HepG2 (cell line): Measurements from ENCODE around the gene TMEM253. TPM values are rescaled to one million over a fixed set of nuclear protein-coding genes. Genes with fewer than 3 reads are reported as not detected.

Experiments
- FOXC1 ChIP-seq: sonication (generic); formaldehyde crosslinking; IDR thresholded peaks from 2 replicates; pipeline ENCODE4 v1.8.0; 2022; ENCODE audit warnings: mild to moderate bottlenecking, missing genetic modification reagents, borderline replicate concordance
- GABPA ChIP-seq, 2 experiments: IDR thresholded peaks; 2 replicates each; pipeline ENCODE4 v1.6.1; 2011 to 2016; ENCODE audit warnings: low read depth in 2 of 2, low read length in 1 of 2, missing biosample characterization in 1 of 2, missing genetic modification characterization in 1 of 2
- HNRNPH1 ChIP-seq: fragments of 200-400 bp; formaldehyde crosslinking; optimal IDR thresholded peaks from 2 replicates; pipeline ENCODE3; 2017; ENCODE audit warnings: mild to moderate bottlenecking, low read depth, low read length
- KLF12 ChIP-seq: sonication (generic); formaldehyde crosslinking; IDR thresholded peaks from 2 replicates; pipeline ENCODE4 v1.4.0; 2020; ENCODE audit warnings: missing genetic modification reagents, borderline replicate concordance
- MIXL1 ChIP-seq: IDR thresholded peaks from 2 replicates; pipeline ENCODE4 v1.6.1; 2016
- NFAT5 ChIP-seq: sonication (generic); formaldehyde crosslinking; IDR thresholded peaks from 2 replicates; pipeline ENCODE4 v1.4.0; 2020; ENCODE audit warnings: missing genetic modification reagents
- PBX2 ChIP-seq: IDR thresholded peaks from 2 replicates; pipeline ENCODE4 v1.6.1; 2016; ENCODE audit warnings: control low read depth
- PRPF4 ChIP-seq: fragments of 200-400 bp; formaldehyde crosslinking; IDR thresholded peaks from 2 replicates; pipeline ENCODE4 v1.6.1; 2016; ENCODE audit warnings: low read length, low read depth; ENCODE audit not compliant: poor library complexity, severe bottlenecking
- RAD51 ChIP-seq: fragments of 450-650 bp; IDR thresholded peaks from 2 replicates; pipeline ENCODE4 v1.6.1; 2016; ENCODE audit warnings: borderline replicate concordance
- TBX2 ChIP-seq: sonication (generic); formaldehyde crosslinking; IDR thresholded peaks from 2 replicates; pipeline ENCODE4 v1.5.0; 2020; ENCODE audit warnings: missing genetic modification reagents, mild to moderate bottlenecking, borderline replicate concordance
- TP53 ChIP-seq: sonication (generic); formaldehyde crosslinking; conservative IDR thresholded peaks from 2 replicates; pipeline ENCODE4 v1.4.0; 2020; ENCODE audit warnings: missing genetic modification reagents
- U2AF1 ChIP-seq: fragments of 200-400 bp; formaldehyde crosslinking; optimal IDR thresholded peaks from 2 replicates; pipeline ENCODE3; 2017; ENCODE audit warnings: mild to moderate bottlenecking, low read depth, low read length
- ZBTB39 ChIP-seq: sonication (generic); formaldehyde crosslinking; IDR thresholded peaks from 2 replicates; pipeline ENCODE4 v1.5.0; 2020; ENCODE audit warnings: missing genetic modification reagents
- ZFP1 ChIP-seq: IDR thresholded peaks from 2 replicates; pipeline ENCODE4 v1.6.1; 2016
- ZNF549 ChIP-seq: sonication (generic); formaldehyde crosslinking; IDR thresholded peaks from 2 replicates; pipeline ENCODE4 v1.5.0; 2020; ENCODE audit warnings: missing genetic modification reagents
- ZNF558 ChIP-seq: sonication (generic); formaldehyde crosslinking; IDR thresholded peaks from 2 replicates; pipeline ENCODE4 v1.9.0; 2022; ENCODE audit warnings: mild to moderate bottlenecking, missing genetic modification reagents, borderline replicate concordance
- ZNF589 ChIP-seq: sonication (generic); formaldehyde crosslinking; conservative IDR thresholded peaks from 2 replicates; pipeline ENCODE4 v1.8.0; 2022; ENCODE audit warnings: mild to moderate bottlenecking, moderate library complexity, missing genetic modification reagents
- ZNF674 ChIP-seq: sonication (generic); formaldehyde crosslinking; IDR thresholded peaks from 2 replicates; pipeline ENCODE4 v1.5.0; 2020; ENCODE audit warnings: low read depth, mild to moderate bottlenecking, missing genetic modification reagents
- ZNF740 ChIP-seq: sonication (generic); formaldehyde crosslinking; IDR thresholded peaks from 2 replicates; pipeline ENCODE4 v1.4.0; 2020; ENCODE audit warnings: missing genetic modification reagents
- ZNF777 ChIP-seq: sonication (generic); formaldehyde crosslinking; IDR thresholded peaks from 2 replicates; pipeline ENCODE4 v1.4.0; 2020; ENCODE audit warnings: missing genetic modification reagents
- ZNF792 ChIP-seq: IDR thresholded peaks from 2 replicates; pipeline ENCODE4 v1.6.1; 2016
- ZSCAN25 ChIP-seq: sonication (generic); formaldehyde crosslinking; IDR thresholded peaks from 2 replicates; pipeline ENCODE4 v1.8.0; 2022; ENCODE audit warnings: mild to moderate bottlenecking, missing genetic modification reagents
- polyA plus RNA-seq, 8 experiments: library from polyadenylated mRNA; depleted of rRNA in 3 of 8; stranded (reverse) in 7 of 8; unstranded in 1 of 8; fragments of >200 nt; fragmentation: Illumina TruSeq in 4 of 8; extraction: Trizol in 4 of 8; gene quantifications; 2 replicates each; pipeline versions ENCODE4 v1.2.1 to v1.2.3, GENCODE V29; 2011 to 2016; ENCODE audit warnings: low read depth in 4 of 8, missing spikeins in 1 of 8, mixed read lengths in 1 of 8; ENCODE audit not compliant: insufficient read depth in 1 of 8
- total RNA-seq, 5 experiments: library from RNA; depleted of rRNA; stranded (reverse); fragments of >200 nt; fragmentation: Illumina TruSeq; extraction: Trizol; gene quantifications; 2 replicates each; pipeline ENCODE4 v1.2.3, GENCODE V29; 2016; ENCODE audit warnings: low read depth in 1 of 5

The TMEM253 gene
- total and polyA plus RNA-seq, 2 of the 13 experiments (the other 11 are each of a cell fraction or from before 2014, with no cell fraction given) = 0.29 to 0.45 TPM

- no peak for TF ChIP-seq ZNF777 (CRISPR knock-in tag)
- 0 out of 2 replicates have a peak, but pooled peaks have one; percentile 54 for TF ChIP-seq TP53 (CRISPR knock-in tag)
- 0 out of 2 replicates have a peak, but pooled peaks have one; percentile 64 for TF ChIP-seq ZNF589
- TF ChIP-seq FOXC1 (CRISPR knock-in tag) = peak; percentile 76; the same call in 1 of the 2 replicates
- peak; percentile 63; the same call in 1 of the 2 replicates for TF ChIP-seq ZNF740 (CRISPR knock-in tag)
- TF ChIP-seq ZSCAN25 = peak; percentile 80; the same call in 1 of the 2 replicates
- no peak for TF ChIP-seq GABPA (IDR thresholded peaks at IDR 0.05; ENCODE audit: low read depth, low read length)
- peak; percentile 68 for TF ChIP-seq GABPA (CRISPR knock-in tag; IDR thresholded peaks at IDR 0.05; ENCODE audit: low read depth)
- no peak for TF ChIP-seq U2AF1
- no peak for TF ChIP-seq RAD51
- no peak; the same call in 1 of the 2 replicates for TF ChIP-seq ZNF558 (CRISPR knock-in tag)
- TF ChIP-seq ZBTB39 = no peak; the same call in 1 of the 2 replicates
- 0 out of 2 replicates have a peak, but pooled peaks have one; percentile 31 for TF ChIP-seq ZNF549
- peak; percentile 13; the same call in 1 of the 2 replicates for TF ChIP-seq PBX2 (CRISPR knock-in tag)
- TF ChIP-seq PRPF4 = no peak
- TF ChIP-seq KLF12 (CRISPR knock-in tag) = peak; percentile 84; the same call in 1 of the 2 replicates
- TF ChIP-seq NFAT5 (CRISPR knock-in tag) = peak; percentile 72; the same call in 1 of the 2 replicates
- TF ChIP-seq ZFP1 (CRISPR knock-in tag) = no peak; the same call in 1 of the 2 replicates
- peak; percentile 85 for TF ChIP-seq ZNF792 (CRISPR knock-in tag)
- peak; percentile 93 for TF ChIP-seq TBX2 (CRISPR knock-in tag)
- TF ChIP-seq MIXL1 (CRISPR knock-in tag) = peak; percentile 99
- no peak for TF ChIP-seq ZNF674
- TF ChIP-seq HNRNPH1 = no peak
Measured at GRCh38 chr14:21055432-21056117, 45.3 kb upstream of the TMEM253 start (continued).
